HepG2 (cell line): ENCODE measurements around the gene PRDX3. TPM values are rescaled to one million over a fixed set of nuclear protein-coding genes. Genes with fewer than 3 reads are reported as not detected.

Source experiments
- ATAC-seq: fragments of 200-7000 bp; cut with Tn5 transposase; 3 replicates; pipeline ENCODE4 v1.9.1; 2020; ENCODE audit warnings: mild to moderate bottlenecking, moderate library complexity
- BruUV-seq: library from RNA; stranded (reverse); fragments of 400-500 nt; replicated peaks from 2 replicates; lab custom pipeline; 2021; lab: Mats Ljungman, UMichigan
- CTCF ChIA-PET: fragments of 300-600 bp; formaldehyde crosslinking; extraction: SDS; loops from one replicate; lab custom pipeline; 2021; ENCODE audit warnings: low total read pairs, inconsistent platforms, low intra/inter-chr PET ratio; lab: Yijun Ruan, JAX
- POLR2A ChIA-PET: fragments of 350-600 bp; sonication (Branson Sonifier 250); formaldehyde crosslinking; loops from one replicate; lab custom pipeline; 2020; ENCODE audit warnings: antibody characterized with exemption, inconsistent platforms; lab: Yijun Ruan, JAX
- DNase-seq: peaks from one replicate; pipeline ENCODE4 v3.0.0-alpha.2; 2015; ENCODE audit warnings: low spot score
- FAIRE-seq: peaks from 3 replicates; lab custom pipeline; 2011; peaks lifted over from hg19 to GRCh38; lab: Jason Lieb, UNC
- H2AFZ ChIP-seq: one replicate; pipeline ENCODE4 v1.6.1; 2011; ENCODE audit warnings: low read length, inconsistent platforms
- H3K27ac ChIP-seq: fragments of 300-600 bp; 3 replicates; pipeline ENCODE4 v1.8.0; 2011; ENCODE audit warnings: mixed run types, mild to moderate bottlenecking, mixed read lengths, low read length, inconsistent platforms; ENCODE audit not compliant: insufficient read depth; ENCODE audit errors: extremely low read length
- H3K27me3 ChIP-seq, 2 experiments: fragments of 200-600 bp in 1 of 2; 2 replicates in 1 of 2; 3 replicates in 1 of 2; pipeline versions ENCODE4 v1.6.0 to v1.8.0; 2011; ENCODE audit warnings: low read length in 2 of 2, mild to moderate bottlenecking in 2 of 2, moderate library complexity in 2 of 2, inconsistent platforms in 1 of 2; ENCODE audit not compliant: insufficient read depth in 2 of 2, control insufficient read depth in 1 of 2
- H3K36me3 ChIP-seq, 2 experiments: fragments of 200-600 bp in 1 of 2; replicated peaks in 1 of 2; 2 replicates in 1 of 2; 3 replicates in 1 of 2; pipeline versions ENCODE4 v1.5.1 to v1.8.0; 2011; ENCODE audit warnings: low read length in 2 of 2, inconsistent platforms in 1 of 2; ENCODE audit not compliant: insufficient read depth in 2 of 2, control insufficient read depth in 1 of 2
- H3K4me1 ChIP-seq: 2 replicates; pipeline ENCODE4 v1.5.1; 2012; ENCODE audit warnings: low read length, inconsistent platforms; ENCODE audit not compliant: insufficient read depth
- H3K4me2 ChIP-seq: 2 replicates; pipeline ENCODE4 v1.6.0; 2011; ENCODE audit warnings: low read depth, low read length, inconsistent platforms
- H3K4me3 ChIP-seq, 3 experiments: fragments of 200-600 bp in 1 of 3; sonication (generic), shearing (Covaris generic) in 1 of 3; replicated peaks in 1 of 3; 2 replicates each; pipeline ENCODE4 v1.5.1; 2011 to 2016; ENCODE audit warnings: low read length in 3 of 3, inconsistent platforms in 2 of 3, low read depth in 2 of 3, mild to moderate bottlenecking in 2 of 3, control low read depth in 1 of 3, mixed read lengths in 1 of 3; ENCODE audit not compliant: insufficient read depth in 1 of 3
- H3K79me2 ChIP-seq: one replicate; pipeline ENCODE4 v1.6.1; 2011; ENCODE audit warnings: low read length, inconsistent platforms; ENCODE audit not compliant: insufficient read depth
- H3K9ac ChIP-seq: 2 replicates; pipeline ENCODE4 v1.6.0; 2011; ENCODE audit warnings: mild to moderate bottlenecking, low read depth, low read length, inconsistent platforms; ENCODE audit not compliant: insufficient read depth
- H3K9me3 ChIP-seq: 2 replicates; pipeline ENCODE4 v1.5.1; 2012; ENCODE audit warnings: mild to moderate bottlenecking, low read length
- H4K20me1 ChIP-seq: 2 replicates; pipeline ENCODE4 v1.6.0; 2011; ENCODE audit warnings: inconsistent platforms, mild to moderate bottlenecking, low read length, moderate library complexity; ENCODE audit not compliant: insufficient read depth
- BCL6 ChIP-seq: IDR thresholded peaks from 2 replicates; pipeline ENCODE4 v1.6.1; 2016; ENCODE audit warnings: missing genetic modification reagents, missing compliant biosample characterization
- DR1 ChIP-seq: sonication (generic); formaldehyde crosslinking; IDR thresholded peaks from 2 replicates; pipeline ENCODE4 v1.8.0; 2021; ENCODE audit warnings: mild to moderate bottlenecking, missing genetic modification reagents, inconsistent platforms
- ELF1 ChIP-seq: sonication (generic); formaldehyde crosslinking; IDR thresholded peaks from 2 replicates; pipeline ENCODE4 v1.4.0; 2020; ENCODE audit warnings: missing genetic modification reagents
- ETV5 ChIP-seq: IDR thresholded peaks from 2 replicates; pipeline ENCODE4 v1.6.1; 2018; ENCODE audit warnings: missing biosample characterization, missing genetic modification reagents, inconsistent platforms, borderline replicate concordance
- FLYWCH1 ChIP-seq: sonication (generic); formaldehyde crosslinking; IDR thresholded peaks from 2 replicates; pipeline ENCODE4 v1.8.1; 2023; ENCODE audit warnings: mild to moderate bottlenecking, missing genetic modification reagents
- NR2F1 ChIP-seq, 2 experiments: fragments of 450-650 bp in 1 of 2; formaldehyde crosslinking in 1 of 2; IDR thresholded peaks; 2 replicates each; pipeline versions ENCODE4 v1.5.0 to v1.6.1; 2016 to 2020; ENCODE audit warnings: mild to moderate bottlenecking in 1 of 2, missing compliant biosample characterization in 1 of 2, missing genetic modification reagents in 1 of 2, moderate library complexity in 1 of 2
- RBAK ChIP-seq: sonication (generic); formaldehyde crosslinking; IDR thresholded peaks from 2 replicates; pipeline ENCODE4 v1.5.1; 2020; ENCODE audit warnings: mild to moderate bottlenecking, missing genetic modification reagents
- SP4 ChIP-seq: sonication (generic); formaldehyde crosslinking; IDR thresholded peaks from 2 replicates; pipeline ENCODE4 v1.8.1; 2023; ENCODE audit warnings: mild to moderate bottlenecking, missing genetic modification reagents
- SP5 ChIP-seq: IDR thresholded peaks from 2 replicates; pipeline ENCODE4 v1.6.1; 2016; ENCODE audit warnings: low read depth, borderline replicate concordance
- ZNF451 ChIP-seq: sonication (generic); formaldehyde crosslinking; IDR thresholded peaks from 2 replicates; pipeline ENCODE4 v1.5.0; 2020; ENCODE audit warnings: mild to moderate bottlenecking, missing genetic modification reagents
- ZNF75D ChIP-seq: sonication (generic); formaldehyde crosslinking; IDR thresholded peaks from 2 replicates; pipeline ENCODE4 v1.8.1; 2023; ENCODE audit warnings: missing genetic modification reagents, mild to moderate bottlenecking, borderline replicate concordance
- WGBS: methylation state at CpG from one replicate; pipeline ENCODE4 v1.1.6; 2017; ENCODE audit warnings: low lambda C conversion rate; 5-methylcytosine and 5-hydroxymethylcytosine counted together
- in situ Hi-C: cut with HindIII; loops from 2 replicates; pipeline ENCODE4 v1.10.0; 2017; ENCODE audit warnings: low pct_unique_long_range_greater_than_20kb; ENCODE audit not compliant: extremely low pct_ligation_motif_present
- intact Hi-C: fragments of 100-400 bp; cut with micrococcal nuclease; formaldehyde crosslinking; loops from one replicate; pipeline ENCODE4 v1.10.0; 2022; ENCODE audit not compliant: unreplicated experiment
- polyA plus RNA-seq, 8 experiments: library from polyadenylated mRNA; depleted of rRNA in 3 of 8; stranded (reverse) in 7 of 8; unstranded in 1 of 8; fragments of >200 nt; fragmentation: Illumina TruSeq in 4 of 8; extraction: Trizol in 4 of 8; gene quantifications; 2 replicates each; pipeline versions ENCODE4 v1.2.1 to v1.2.3, GENCODE V29; 2011 to 2016; ENCODE audit warnings: low read depth in 4 of 8, missing spikeins in 1 of 8, mixed read lengths in 1 of 8; ENCODE audit not compliant: insufficient read depth in 1 of 8
- total RNA-seq, 5 experiments: library from RNA; depleted of rRNA; stranded (reverse); fragments of >200 nt; fragmentation: Illumina TruSeq; extraction: Trizol; gene quantifications; 2 replicates each; pipeline ENCODE4 v1.2.3, GENCODE V29; 2016; ENCODE audit warnings: low read depth in 1 of 5
- TF ChIP-seq, protein P1 (sequence below): sonication (generic); formaldehyde crosslinking; IDR thresholded peaks from 2 replicates; pipeline ENCODE4 v1.4.0; 2020; ENCODE audit warnings: missing genetic modification reagents
- TF ChIP-seq, protein P2 (sequence below): sonication (generic); formaldehyde crosslinking; IDR thresholded peaks from 2 replicates; pipeline ENCODE4 v1.5.0; 2020; ENCODE audit warnings: mild to moderate bottlenecking, missing genetic modification reagents
- TF ChIP-seq, protein P3 (sequence below): sonication (generic); formaldehyde crosslinking; IDR thresholded peaks from 2 replicates; pipeline ENCODE4 v1.4.0; 2020; ENCODE audit warnings: missing genetic modification reagents, mild to moderate bottlenecking, borderline replicate concordance
- TF ChIP-seq, protein P4 (sequence below): sonication (generic); formaldehyde crosslinking; IDR thresholded peaks from 2 replicates; pipeline ENCODE4 v1.4.0; 2020; ENCODE audit warnings: mild to moderate bottlenecking, missing genetic modification reagents

Gene PRDX3
- total and polyA plus RNA-seq, 2 of the 13 experiments (the other 11 are each of a cell fraction or from before 2014, with no cell fraction given): 407 to 565 TPM

DNA sequence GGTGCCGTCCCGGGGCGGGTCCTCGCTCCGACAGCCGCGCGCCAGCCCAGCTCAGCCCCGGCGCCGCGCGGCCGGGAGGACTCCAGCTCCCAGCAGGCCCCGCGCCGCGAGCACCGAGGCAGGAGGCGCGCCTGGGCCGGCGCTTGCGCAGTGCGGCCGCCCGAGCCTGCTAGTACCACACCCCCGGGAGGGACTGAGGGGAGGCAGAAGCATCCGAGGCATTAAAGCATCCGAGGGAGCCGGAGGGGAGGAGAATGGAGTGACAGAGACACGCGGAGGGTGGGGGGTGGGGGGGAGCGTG lies 28.7 kb upstream of the PRDX3 start, which contains the start of gene GRK5:
Gene GRK5, plus strand, starts transcription at position 206 of the 301 bp plus-strand sequence. CDS start 347 bp downstream, outside the sequence.
- ChIA-PET POLR2A (interaction anchor here (0.7 to 5.2 kb wide), 25 partner anchors 9 to 240 kb away, joined by 3 to 51 read pairs (median 4); no protein-coding TSS in a partner anchor), CTCF (interaction anchor here (1.2 to 2.5 kb wide), 3 partner anchors 64 to 237 kb away, joined by 6 to 14 read pairs (median 7); no protein-coding TSS in a partner anchor)
- Histone ChIP-seq H3K9ac (peak within 1 kb of the TSS; percentile 83), H3K36me3 (peaks cover 0 to 4% of the 10 kb centered on the region in 2 experiments; a peak in 1 of 5 replicates), H3K27me3 (no peaks in the 10 kb centered on the region; a peak in 2 of 5 replicates), H3K4me2 (peak within 1 kb of the TSS; percentile 99), H3K4me1 (peaks cover 59% of the 10 kb centered on the region), H4K20me1 (no peaks in the 10 kb centered on the region), H2AFZ (no peak within 1 kb of the TSS), H3K4me3 (peak within 1 kb of the TSS; percentile 75 to 97 (median 95)), H3K79me2 (peaks cover 37% of the 10 kb centered on the region), H3K27ac (peak within 1 kb of the TSS; percentile 93), H3K9me3 (no peaks in the 10 kb centered on the region)
- WGBS: under 1% methylated on average over 26 of the region's 34 CpGs
- BruUV-seq: no TSS peak
- FAIRE-seq (peak; percentile 18), ATAC-seq (peak; percentile 86), DNase-seq (peak; percentile 90)
- intact Hi-C loops: no loop called here
- in situ Hi-C loops: no loop called here
- no peak for TF ChIP-seq ZNF75D (CRISPR knock-in tag)
- TF ChIP-seq, protein P1, sequence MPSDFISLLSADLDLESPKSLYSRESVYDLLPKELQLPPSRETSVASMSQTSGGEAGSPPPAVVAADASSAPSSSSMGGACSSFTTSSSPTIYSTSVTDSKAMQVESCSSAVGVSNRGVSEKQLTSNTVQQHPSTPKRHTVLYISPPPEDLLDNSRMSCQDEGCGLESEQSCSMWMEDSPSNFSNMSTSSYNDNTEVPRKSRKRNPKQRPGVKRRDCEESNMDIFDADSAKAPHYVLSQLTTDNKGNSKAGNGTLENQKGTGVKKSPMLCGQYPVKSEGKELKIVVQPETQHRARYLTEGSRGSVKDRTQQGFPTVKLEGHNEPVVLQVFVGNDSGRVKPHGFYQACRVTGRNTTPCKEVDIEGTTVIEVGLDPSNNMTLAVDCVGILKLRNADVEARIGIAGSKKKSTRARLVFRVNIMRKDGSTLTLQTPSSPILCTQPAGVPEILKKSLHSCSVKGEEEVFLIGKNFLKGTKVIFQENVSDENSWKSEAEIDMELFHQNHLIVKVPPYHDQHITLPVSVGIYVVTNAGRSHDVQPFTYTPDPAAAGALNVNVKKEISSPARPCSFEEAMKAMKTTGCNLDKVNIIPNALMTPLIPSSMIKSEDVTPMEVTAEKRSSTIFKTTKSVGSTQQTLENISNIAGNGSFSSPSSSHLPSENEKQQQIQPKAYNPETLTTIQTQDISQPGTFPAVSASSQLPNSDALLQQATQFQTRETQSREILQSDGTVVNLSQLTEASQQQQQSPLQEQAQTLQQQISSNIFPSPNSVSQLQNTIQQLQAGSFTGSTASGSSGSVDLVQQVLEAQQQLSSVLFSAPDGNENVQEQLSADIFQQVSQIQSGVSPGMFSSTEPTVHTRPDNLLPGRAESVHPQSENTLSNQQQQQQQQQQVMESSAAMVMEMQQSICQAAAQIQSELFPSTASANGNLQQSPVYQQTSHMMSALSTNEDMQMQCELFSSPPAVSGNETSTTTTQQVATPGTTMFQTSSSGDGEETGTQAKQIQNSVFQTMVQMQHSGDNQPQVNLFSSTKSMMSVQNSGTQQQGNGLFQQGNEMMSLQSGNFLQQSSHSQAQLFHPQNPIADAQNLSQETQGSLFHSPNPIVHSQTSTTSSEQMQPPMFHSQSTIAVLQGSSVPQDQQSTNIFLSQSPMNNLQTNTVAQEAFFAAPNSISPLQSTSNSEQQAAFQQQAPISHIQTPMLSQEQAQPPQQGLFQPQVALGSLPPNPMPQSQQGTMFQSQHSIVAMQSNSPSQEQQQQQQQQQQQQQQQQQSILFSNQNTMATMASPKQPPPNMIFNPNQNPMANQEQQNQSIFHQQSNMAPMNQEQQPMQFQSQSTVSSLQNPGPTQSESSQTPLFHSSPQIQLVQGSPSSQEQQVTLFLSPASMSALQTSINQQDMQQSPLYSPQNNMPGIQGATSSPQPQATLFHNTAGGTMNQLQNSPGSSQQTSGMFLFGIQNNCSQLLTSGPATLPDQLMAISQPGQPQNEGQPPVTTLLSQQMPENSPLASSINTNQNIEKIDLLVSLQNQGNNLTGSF (CRISPR knock-in tag): no peak
- TF ChIP-seq NR2F1 (CRISPR knock-in tag; IDR thresholded peaks at IDR 0.05): no peak
- no peak for TF ChIP-seq FLYWCH1 (CRISPR knock-in tag)
- TF ChIP-seq SP5 (CRISPR knock-in tag): no peak
- TF ChIP-seq ELF1 (CRISPR knock-in tag): no peak
- 0 out of 2 replicates have a peak, but pooled peaks have one; percentile 9 for TF ChIP-seq DR1 (CRISPR knock-in tag)
- no peak for TF ChIP-seq SP4 (CRISPR knock-in tag)
- TF ChIP-seq ETV5 (CRISPR knock-in tag): no peak
- no peak for TF ChIP-seq BCL6 (CRISPR knock-in tag)
- TF ChIP-seq, protein P2, sequence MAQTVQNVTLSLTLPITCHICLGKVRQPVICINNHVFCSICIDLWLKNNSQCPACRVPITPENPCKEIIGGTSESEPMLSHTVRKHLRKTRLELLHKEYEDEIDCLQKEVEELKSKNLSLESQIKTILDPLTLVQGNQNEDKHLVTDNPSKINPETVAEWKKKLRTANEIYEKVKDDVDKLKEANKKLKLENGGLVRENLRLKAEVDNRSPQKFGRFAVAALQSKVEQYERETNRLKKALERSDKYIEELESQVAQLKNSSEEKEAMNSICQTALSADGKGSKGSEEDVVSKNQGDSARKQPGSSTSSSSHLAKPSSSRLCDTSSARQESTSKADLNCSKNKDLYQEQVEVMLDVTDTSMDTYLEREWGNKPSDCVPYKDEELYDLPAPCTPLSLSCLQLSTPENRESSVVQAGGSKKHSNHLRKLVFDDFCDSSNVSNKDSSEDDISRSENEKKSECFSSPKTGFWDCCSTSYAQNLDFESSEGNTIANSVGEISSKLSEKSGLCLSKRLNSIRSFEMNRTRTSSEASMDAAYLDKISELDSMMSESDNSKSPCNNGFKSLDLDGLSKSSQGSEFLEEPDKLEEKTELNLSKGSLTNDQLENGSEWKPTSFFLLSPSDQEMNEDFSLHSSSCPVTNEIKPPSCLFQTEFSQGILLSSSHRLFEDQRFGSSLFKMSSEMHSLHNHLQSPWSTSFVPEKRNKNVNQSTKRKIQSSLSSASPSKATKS (CRISPR knock-in tag): no peak
- TF ChIP-seq, protein P3, sequence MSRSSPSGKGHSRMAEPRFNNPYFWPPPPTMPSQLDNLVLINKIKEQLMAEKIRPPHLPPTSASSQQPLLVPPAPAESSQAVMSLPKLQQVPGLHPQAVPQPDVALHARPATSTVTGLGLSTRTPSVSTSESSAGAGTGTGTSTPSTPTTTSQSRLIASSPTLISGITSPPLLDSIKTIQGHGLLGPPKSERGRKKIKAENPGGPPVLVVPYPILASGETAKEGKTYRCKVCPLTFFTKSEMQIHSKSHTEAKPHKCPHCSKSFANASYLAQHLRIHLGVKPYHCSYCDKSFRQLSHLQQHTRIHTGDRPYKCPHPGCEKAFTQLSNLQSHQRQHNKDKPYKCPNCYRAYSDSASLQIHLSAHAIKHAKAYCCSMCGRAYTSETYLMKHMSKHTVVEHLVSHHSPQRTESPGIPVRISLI: no peak
- TF ChIP-seq, protein P4, sequence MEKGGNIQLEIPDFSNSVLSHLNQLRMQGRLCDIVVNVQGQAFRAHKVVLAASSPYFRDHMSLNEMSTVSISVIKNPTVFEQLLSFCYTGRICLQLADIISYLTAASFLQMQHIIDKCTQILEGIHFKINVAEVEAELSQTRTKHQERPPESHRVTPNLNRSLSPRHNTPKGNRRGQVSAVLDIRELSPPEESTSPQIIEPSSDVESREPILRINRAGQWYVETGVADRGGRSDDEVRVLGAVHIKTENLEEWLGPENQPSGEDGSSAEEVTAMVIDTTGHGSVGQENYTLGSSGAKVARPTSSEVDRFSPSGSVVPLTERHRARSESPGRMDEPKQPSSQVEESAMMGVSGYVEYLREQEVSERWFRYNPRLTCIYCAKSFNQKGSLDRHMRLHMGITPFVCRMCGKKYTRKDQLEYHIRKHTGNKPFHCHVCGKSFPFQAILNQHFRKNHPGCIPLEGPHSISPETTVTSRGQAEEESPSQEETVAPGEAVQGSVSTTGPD (CRISPR knock-in tag): no peak
- TF ChIP-seq ZNF451 (CRISPR knock-in tag): no peak
- no peak for TF ChIP-seq RBAK (CRISPR knock-in tag)
